ENCODE results near the gene MAPK8IP3.

The MAPK8IP3 gene

GRCh38 chr16:1775846-1776671, 70.1 kb downstream of the MAPK8IP3 start:
- no peaks in the 10 kb centered on the region for H3K27me3 ChIP-seq (ENCODE audit: insufficient read depth, poor library complexity, severe bottlenecking)
- TF ChIP-seq SPI1 (IDR thresholded peaks at IDR 0.05; ENCODE audit: borderline replicate concordance, low read depth) (no peak), POLR2AphosphoS5 (IDR thresholded peaks at IDR 0.05; ENCODE audit: low read depth) (peak; percentile 31; the same call in 1 of the 2 replicates)
- H3K27ac ChIP-seq (replicated peaks) = no peak overlapping the region
- DNase-seq (ENCODE audit: low read depth in 1 of 2, low spot score in 1 of 2) = no peak
- H3K4me3 ChIP-seq (replicated peaks; ENCODE audit: insufficient read depth, low read length) = no peak overlapping the region

- TF ChIP-seq POLR2AphosphoS5 (IDR thresholded peaks at IDR 0.05; ENCODE audit: low read depth) (no peak), REST (IDR thresholded peaks at IDR 0.05; ENCODE audit: insufficient replicate concordance, low read depth) (no peak), GABPA (IDR thresholded peaks at IDR 0.05; ENCODE audit: low read depth) (no peak), CTCF (IDR thresholded peaks at IDR 0.05; ENCODE audit: insufficient read depth, low read length) (no peak), SPI1 (IDR thresholded peaks at IDR 0.05; ENCODE audit: borderline replicate concordance, low read depth) (no peak)
- Histone ChIP-seq H3K27ac (replicated peaks) (no peak overlapping the region), H3K27me3 (ENCODE audit: insufficient read depth, poor library complexity, severe bottlenecking) (no peaks in the 10 kb centered on the region), H3K4me3 (replicated peaks; ENCODE audit: insufficient read depth, low read length) (no peak overlapping the region)
- no peak for DNase-seq (ENCODE audit: low read depth in 1 of 2, low spot score in 1 of 2)
Measured at GRCh38 chr16:1776672-1776955, 70.6 kb downstream of the MAPK8IP3 start.

- TF ChIP-seq POLR2AphosphoS5 (IDR thresholded peaks at IDR 0.05; ENCODE audit: low read depth) = no peak
- no peak for TF ChIP-seq SPI1 (IDR thresholded peaks at IDR 0.05; ENCODE audit: borderline replicate concordance, low read depth)
- no peak for TF ChIP-seq REST (IDR thresholded peaks at IDR 0.05; ENCODE audit: insufficient replicate concordance, low read depth)
- no peak for TF ChIP-seq CTCF (IDR thresholded peaks at IDR 0.05; ENCODE audit: insufficient read depth, low read length)
- TF ChIP-seq GABPA (IDR thresholded peaks at IDR 0.05; ENCODE audit: low read depth) = no peak
- DNase-seq (ENCODE audit: low read depth in 1 of 2, low spot score in 1 of 2) = no peak
- no peak overlapping the region for H3K27ac ChIP-seq (replicated peaks)
- no peaks in the 10 kb centered on the region for H3K27me3 ChIP-seq (ENCODE audit: insufficient read depth, poor library complexity, severe bottlenecking)
- H3K4me3 ChIP-seq (replicated peaks; ENCODE audit: insufficient read depth, low read length) = no peak overlapping the region
Measured at GRCh38 chr16:1776991-1777374, 71.0 kb downstream of the MAPK8IP3 start.

- Histone ChIP-seq H3K27ac (replicated peaks) (no peak overlapping the region), H3K4me3 (replicated peaks; ENCODE audit: insufficient read depth, low read length) (no peak overlapping the region), H3K27me3 (ENCODE audit: insufficient read depth, poor library complexity, severe bottlenecking) (no peaks in the 10 kb centered on the region)
- TF ChIP-seq GABPA (IDR thresholded peaks at IDR 0.05; ENCODE audit: low read depth) (no peak), CTCF (IDR thresholded peaks at IDR 0.05; ENCODE audit: insufficient read depth, low read length) (no peak), POLR2AphosphoS5 (IDR thresholded peaks at IDR 0.05; ENCODE audit: low read depth) (peak; percentile 49), SPI1 (IDR thresholded peaks at IDR 0.05; ENCODE audit: borderline replicate concordance, low read depth) (no peak), REST (IDR thresholded peaks at IDR 0.05; ENCODE audit: insufficient replicate concordance, low read depth) (no peak)
- no peak for DNase-seq (ENCODE audit: low read depth in 1 of 2, low spot score in 1 of 2)
Measured at GRCh38 chr16:1777375-1778199, 71.6 kb downstream of the MAPK8IP3 start.
